22Rv1 (cell line): ENCODE data around the gene CFAP91.

Source experiments
- H3K27ac ChIP-seq: fragments of 450-650 bp; 2 replicates; pipeline ENCODE4 v1.5.1; 2017
- ZFX ChIP-seq: fragments of 450-650 bp; IDR thresholded peaks from 2 replicates; pipeline ENCODE4 v1.6.1; 2017; ENCODE audit warnings: antibody characterized with exemption, borderline replicate concordance
- TF ChIP-seq, protein P1 (sequence below): fragments of 450-650 bp; IDR thresholded peaks from 2 replicates; pipeline ENCODE4 v1.5.1; 2017; ENCODE audit warnings: mild to moderate bottlenecking

The CFAP91 gene

DNA sequence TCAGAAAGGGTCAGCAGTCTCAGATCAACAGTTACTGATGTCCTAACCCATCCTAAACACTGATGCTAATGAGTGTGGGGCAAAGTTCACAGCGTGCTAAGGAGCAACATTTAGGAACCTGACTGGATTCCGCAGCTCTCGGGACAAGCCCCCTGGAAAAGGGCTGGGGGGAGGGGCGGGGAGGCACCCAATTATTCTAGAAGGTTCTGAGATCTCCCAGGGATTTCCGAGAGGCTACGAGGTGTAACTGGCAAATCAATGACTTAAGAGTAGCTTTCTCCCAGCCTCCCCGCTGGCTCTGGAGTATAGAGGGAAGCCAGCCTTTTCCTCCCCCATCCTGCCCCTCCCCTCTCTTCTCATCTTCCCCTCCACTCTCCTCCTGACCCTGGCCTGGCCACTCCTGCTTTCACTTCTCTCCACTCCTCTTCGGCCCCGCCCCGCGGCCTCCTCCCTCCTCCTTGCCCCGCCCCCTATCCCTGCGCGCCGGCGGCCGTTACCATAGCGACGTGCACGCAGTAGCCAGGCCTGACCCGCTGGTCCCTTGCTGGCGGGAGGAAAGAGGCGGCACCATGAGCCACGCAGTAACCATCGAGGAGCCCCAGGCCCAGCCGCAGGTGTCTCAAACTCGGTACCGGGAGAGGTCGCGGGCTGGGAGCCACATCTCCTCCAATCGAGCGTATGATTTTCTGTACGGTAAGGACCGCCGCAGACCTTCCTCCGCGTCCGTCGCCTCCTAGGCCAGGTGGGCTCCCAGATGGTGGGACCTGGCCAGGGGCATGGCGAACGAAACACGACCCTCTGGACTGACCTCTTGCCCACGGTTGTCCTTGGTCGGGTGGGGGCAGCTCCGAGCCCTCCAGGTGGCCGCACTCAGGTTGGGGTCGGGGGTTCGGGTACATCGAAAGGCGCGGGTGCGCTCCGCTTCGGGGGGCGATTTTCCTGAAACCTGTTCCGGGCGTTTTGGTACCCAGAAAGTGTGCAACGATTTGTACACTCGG is at the start of gene CFAP91:
CFAP91 (plus strand) TSS at position 493 of the 998 bp plus-strand sequence; CDS start at position 570, 77 bp downstream.
- TF ChIP-seq ZFX = no peak
- TF ChIP-seq, protein P1, sequence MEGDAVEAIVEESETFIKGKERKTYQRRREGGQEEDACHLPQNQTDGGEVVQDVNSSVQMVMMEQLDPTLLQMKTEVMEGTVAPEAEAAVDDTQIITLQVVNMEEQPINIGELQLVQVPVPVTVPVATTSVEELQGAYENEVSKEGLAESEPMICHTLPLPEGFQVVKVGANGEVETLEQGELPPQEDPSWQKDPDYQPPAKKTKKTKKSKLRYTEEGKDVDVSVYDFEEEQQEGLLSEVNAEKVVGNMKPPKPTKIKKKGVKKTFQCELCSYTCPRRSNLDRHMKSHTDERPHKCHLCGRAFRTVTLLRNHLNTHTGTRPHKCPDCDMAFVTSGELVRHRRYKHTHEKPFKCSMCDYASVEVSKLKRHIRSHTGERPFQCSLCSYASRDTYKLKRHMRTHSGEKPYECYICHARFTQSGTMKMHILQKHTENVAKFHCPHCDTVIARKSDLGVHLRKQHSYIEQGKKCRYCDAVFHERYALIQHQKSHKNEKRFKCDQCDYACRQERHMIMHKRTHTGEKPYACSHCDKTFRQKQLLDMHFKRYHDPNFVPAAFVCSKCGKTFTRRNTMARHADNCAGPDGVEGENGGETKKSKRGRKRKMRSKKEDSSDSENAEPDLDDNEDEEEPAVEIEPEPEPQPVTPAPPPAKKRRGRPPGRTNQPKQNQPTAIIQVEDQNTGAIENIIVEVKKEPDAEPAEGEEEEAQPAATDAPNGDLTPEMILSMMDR = no peak
- no peak within 1 kb of the TSS for H3K27ac ChIP-seq

DNA sequence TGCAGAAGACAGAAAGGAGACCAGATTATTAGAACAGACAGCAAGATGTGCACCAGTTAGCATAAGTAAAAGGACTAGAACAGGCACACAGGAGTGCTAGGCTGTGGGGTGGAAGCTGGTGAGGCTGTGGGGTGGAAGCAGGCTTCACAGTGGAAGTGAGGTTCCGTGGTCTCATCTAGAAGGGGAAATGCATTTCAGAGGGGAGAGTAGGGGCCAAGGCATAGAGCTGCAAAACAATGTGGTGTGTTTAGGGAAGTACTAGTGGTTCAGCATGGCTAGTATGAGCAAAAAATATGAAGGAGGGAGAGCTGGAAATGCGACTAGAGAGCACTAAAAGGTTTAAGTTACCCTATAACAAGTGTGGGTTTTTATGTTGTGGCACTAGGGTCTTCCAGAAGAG is 48.9 kb upstream of the CFAP91 start:
- TF ChIP-seq, protein P1 = no peak
- TF ChIP-seq ZFX = no peak
- no peak overlapping the region for H3K27ac ChIP-seq

DNA sequence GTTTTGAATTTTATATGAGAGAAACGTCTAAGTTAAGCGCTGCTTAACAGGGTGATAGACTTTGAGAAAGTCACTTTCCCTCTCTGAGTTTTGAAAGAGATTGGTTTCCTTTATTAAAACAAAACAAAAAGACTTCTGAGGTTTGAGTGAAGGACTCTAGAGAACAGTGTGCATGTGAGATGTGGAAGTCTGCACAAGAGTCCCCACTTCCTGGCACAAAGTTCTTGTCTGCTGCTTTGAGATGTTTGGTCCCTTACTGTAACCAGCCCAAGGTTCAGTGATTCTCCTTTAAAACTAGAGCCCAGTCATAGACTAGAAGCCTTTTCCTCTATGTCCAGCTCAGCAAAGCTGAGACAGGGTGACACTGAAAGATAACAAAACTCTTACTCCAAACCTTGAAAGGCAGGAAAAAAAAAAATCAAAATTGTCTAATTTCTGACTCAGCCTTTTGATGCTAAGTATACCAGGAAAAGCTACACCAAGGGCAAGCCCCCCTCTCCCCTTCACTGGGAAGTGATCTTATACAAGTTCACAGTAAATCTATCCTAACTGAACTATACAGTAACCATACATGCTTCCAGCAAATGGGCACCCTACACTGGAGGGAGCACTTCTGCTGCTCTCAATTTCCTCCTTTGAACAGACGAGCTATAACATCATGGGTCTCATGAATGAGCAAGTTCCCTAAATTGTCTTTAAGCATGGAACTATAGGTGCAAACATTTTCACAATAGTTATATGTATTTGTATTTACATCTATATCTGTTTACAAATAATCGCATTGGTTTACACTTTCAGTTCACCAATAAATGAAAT is 44.7 kb upstream of the CFAP91 start:
- no peak for TF ChIP-seq ZFX
- TF ChIP-seq, protein P1 = no peak
- H3K27ac ChIP-seq = no peak overlapping the region

DNA sequence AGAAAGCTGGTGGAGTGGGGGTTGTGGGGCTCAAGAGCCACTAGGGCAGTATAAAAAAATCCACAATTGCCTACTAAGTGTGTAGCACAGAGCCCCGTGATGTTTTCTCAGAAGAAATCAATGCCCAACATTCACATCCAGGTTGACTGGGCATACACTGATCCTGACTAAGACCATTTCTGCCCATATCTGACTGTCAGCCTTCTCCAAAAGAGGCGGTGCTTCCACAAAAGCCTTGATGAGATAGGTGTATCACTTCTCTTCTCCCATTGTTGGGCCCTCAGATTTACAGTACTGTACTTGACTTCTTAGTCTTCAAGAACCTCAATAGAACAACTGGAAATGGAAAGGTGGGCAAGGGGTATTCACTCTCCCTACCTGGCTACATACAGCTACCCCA is 43.8 kb upstream of the CFAP91 start:
- no peak overlapping the region for H3K27ac ChIP-seq
- TF ChIP-seq ZFX = no peak
- TF ChIP-seq, protein P1 = no peak

DNA sequence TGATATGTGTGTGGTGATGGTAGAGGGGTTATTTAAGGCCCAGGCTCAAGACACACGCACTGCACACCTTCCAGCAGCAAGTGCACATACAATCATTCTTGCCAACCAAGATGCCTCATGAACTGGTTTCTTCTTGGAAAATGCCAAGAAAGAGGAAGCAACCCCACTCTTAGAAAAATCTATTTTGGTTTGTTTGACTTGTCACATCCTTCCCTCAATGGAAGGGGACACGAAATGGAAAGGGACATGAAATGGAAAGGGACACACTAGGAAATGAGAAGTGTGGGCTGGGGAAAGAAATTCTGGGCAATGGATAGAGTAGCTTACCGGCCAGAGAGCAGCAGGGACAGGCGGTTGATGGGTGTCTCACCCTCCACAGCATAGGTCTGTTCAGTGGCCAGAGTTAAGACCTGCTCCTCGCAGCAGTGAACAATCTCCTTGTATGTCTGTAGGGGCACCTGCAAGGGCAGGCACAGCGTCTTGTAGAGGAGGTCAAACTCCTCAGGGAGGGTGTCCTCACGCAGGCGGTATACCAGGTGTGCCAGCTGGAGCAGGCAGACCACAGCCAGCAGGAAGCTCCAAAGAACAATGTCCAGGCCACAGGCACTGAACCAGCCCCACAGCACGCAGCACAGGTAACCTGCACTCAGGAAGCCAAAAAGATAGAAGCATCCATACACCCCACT is 43.1 kb upstream of the CFAP91 start:
- H3K27ac ChIP-seq = no peak overlapping the region
- TF ChIP-seq, protein P1 = no peak

DNA sequence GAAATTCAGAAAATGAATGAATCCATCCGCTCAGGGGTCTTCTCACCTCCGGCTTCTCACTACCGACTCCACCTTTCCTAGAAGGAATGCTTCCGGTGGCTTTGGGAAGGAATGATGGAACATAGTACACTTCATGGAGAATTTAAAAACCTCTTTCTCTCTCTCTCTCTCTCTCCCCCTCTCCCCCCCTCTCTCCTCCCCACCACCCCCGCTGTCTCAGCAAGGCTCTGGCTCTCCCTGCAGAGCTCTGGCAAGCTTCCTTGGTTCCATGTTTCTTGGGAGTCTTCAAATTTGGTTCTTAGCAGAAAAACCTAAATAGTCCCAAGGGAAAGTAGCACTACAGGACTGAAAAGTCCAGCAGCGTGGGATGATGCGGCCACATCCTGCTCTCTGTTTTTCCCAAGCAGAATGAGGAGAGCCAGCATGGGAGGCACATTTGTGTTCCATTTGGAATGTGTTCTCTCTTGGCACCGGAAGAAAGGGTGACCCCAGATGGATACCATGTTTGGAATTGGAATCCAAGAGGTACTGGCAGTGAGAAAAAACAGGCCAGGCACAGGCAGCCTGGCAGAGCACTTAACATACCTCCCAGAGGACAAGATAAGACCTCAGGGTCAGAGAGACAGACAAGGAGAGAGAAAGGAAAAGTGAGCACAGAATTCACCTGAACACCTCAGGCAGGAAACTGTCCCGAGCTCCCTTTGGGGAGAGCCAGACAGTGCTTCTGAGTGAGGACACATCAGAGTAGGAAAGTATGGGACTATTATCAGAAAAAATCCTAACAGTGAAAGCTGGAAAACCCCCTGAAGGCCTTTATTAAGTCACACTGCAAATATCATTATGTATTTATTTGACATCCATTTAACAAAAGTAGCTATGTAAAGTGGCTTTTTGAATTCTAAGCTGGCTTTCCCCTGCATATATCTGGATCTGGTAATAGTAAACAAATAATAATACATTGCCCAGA is 42.1 kb upstream of the CFAP91 start, which contains the start of gene POPDC2:
POPDC2 (minus strand) TSS at position 116 of the 967 bp plus-strand sequence. CDS start 166 bp downstream, outside the sequence.
- no peak within 1 kb of the TSS for H3K27ac ChIP-seq
- TF ChIP-seq, protein P1 = no peak
- no peak for TF ChIP-seq ZFX
